TTC549 (cell line): ENCODE measurements around the gene ANKRD13B.

ENCODE experiments used
- FAIRE-seq: peaks from 2 replicates; lab custom pipeline; 2012; peaks lifted over from hg19 to GRCh38; lab: Jason Lieb, UNC

The ANKRD13B gene

GRCh38 chr17:29569245-29569950 is 23.5 kb upstream of the ANKRD13B start:
- FAIRE-seq = no peak

DNA sequence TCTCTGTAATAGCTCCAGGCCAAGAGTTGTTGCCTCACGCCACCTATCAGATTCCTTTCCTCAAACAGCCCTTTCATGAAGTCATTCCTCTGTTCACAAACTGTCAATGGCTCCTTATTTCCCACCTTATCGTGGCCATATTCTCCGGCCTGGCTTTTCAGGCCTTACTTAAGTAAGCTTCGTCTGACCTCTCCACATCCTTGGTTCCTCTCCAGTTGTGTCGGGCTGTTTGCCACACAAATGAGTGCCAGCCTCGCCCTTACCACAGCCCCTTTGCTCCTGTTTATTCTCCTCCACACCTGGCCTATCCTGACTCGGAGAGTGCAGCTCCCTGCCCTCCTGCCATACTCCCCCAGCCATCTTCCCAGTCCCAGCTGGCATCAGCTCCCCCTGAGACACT is 22.4 kb upstream of the ANKRD13B start:
- FAIRE-seq = no peak

- no peak for FAIRE-seq
Observed at GRCh38 chr17:29571486-29571882, 21.4 kb upstream of the ANKRD13B start.

DNA sequence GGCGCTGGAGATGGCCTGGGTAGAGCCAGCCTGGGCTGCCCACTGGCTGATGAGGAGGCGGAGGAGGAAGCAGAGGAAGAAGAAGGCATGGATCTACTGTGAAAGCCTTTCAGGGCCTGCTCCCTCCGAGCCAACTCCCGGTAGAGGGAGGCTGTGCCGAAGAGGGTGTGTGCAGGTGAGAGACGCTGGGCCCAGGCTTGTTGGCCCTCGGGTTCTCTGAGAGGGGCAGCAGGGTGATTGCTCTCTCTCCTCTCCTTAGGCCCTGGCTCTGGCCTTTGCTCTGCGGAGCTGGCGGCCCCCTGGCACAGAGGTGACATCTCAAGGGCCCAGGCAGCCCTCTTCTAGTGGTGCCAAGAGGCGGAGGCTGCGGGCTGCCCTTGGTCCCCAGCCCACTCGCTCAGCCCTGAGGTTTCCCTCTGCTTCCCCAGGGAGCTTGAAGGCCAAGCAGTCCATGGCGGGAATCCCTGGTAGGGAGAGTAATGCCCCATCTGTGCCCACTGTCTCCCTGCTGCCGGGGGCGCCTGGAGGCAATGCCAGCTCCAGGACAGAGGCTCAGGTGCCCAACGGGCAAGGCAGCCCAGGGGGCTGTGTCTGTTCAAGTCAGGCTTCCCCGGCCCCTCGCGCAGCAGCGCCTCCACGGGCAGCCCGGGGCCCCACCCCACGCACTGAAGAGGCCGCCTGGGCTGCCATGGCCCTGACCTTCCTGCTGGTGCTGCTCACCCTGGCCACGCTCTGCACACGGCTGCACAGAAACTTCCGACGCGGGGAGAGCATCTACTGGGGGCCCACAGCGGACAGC is 20.9 kb upstream of the ANKRD13B start:
- FAIRE-seq = no peak

DNA sequence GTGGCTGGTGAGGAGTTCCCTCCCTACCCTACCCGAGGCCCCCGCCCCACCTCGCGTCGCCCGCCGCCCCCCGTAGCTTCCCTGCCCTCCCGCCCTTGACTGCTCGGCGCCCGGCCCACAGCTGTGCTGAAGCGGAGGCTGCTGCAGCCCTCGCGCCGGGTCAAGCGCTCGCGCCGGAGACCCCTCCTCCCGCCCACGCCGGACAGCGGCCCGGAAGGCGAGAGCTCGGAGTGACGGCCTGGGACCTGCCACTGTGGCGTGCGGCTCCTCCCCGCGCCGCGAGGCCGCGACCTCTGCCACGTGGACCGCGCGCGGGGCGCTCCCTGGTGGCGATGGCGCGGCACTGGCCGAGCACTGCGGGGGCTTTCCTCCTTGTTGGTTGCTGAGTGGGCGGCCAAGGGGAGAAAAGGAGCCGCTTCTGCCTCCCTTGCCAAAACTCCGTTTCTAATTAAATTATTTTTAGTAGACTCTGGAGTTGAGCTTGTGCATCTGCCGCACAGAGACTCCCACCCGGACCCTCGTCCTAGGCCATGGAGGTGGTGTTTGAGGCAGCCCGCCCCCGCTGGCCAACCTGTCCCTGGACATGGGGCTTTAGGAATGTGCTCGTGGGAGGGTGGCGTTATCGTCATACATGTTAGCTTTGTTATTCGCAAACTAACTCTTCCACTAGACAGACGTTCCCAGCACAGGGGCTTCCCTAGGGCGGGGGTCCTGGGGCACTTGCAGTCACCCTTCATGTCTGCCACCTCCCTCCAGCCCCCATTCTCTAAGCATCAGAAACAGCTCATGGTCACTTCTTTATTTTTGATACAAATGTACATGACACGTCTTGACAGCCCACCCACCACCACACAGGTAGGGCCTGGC is 20.0 kb upstream of the ANKRD13B start:
- no peak for FAIRE-seq

- no peak for FAIRE-seq
Observed at GRCh38 chr17:29573558-29573869, 19.4 kb upstream of the ANKRD13B start.

DNA sequence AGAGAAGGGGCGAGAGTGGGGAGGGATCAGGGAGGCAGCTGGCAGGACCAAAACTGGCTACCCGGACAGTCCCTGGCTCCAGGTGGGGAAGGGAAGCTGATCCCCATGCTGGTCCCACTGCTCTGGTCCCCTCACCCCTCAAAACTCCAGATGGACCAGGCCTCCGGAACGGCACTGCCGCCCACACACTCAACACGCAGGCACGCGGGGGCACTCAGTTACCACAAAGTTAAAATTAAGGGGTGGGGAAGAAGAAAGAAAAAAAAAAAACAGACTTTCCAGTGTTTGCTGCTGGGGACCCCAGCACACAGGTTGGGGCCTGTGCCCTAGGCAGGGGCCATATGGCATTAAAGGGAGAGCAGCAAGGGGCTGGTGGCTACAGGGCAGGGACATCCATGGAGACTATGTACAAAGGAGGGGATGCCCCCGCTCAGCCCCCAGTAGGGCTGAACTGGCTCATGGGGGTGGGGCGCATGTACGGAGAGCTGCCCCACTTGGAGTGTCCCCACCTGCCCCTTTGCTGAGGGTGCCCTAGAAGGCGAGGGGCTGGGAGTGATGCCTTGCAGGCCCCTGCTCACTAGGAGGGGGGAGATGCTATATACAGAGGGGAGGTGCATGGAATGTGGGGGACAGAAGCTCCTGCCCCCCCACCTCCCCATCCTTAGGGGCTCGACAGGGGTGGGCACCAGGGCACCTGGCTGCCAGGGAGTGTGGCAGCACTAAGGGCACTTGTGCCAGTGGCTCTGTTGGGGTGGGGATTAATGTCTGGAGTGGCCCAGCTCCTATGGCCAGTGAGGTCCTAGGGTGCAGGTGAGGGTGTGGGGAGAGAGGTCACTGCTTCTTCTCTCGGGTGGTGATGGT is 18.8 kb upstream of the ANKRD13B start:
- FAIRE-seq = no peak

- FAIRE-seq = no peak
Observed at GRCh38 chr17:29574732-29575510, 18.0 kb upstream of the ANKRD13B start.

- FAIRE-seq = no peak
Observed at GRCh38 chr17:29575511-29576213, 17.3 kb upstream of the ANKRD13B start.

DNA sequence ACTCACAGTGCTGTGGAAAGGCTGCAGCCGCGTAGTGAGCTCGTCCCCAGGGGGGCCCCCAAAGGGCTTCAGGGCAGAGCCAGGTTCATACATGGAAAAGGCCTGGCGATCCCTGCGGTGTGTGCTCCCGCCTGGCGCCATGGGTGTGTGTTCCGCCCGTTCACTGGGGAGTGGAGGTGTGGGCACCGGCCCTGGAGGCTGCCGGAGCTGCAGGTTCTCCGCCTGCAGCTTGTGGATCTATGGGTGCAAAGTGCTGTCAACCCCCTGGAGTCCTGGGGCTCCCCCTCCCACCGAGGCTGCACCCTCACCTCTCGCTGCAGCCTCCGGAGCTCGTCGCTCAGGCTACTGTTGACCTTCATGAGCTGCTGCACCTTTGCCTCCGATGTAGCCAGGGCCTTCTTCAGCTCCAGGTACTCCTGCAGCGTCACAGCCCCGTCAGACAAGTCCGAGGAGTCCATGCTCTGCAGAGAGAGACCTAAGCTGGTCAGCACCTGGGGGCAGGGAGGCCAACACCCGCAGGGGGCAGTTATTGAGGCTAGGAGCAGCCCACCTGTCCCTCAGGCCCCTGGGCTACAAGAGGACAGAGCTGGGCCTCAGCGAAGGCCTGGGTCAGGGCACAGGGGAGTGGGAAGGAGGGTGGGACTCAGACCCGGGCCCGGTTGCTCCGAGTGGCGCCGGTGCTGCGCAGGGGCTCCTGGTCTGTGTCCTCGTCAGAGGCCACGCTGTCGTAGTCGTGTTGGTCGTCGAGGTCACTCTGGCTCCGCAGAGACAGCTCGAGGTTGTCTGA is 16.5 kb upstream of the ANKRD13B start:
- FAIRE-seq = no peak

- FAIRE-seq = no peak
Observed at GRCh38 chr17:29577001-29577370, 15.9 kb upstream of the ANKRD13B start.

GRCh38 chr17:29577385-29578211 is 15.3 kb upstream of the ANKRD13B start:
- FAIRE-seq = no peak

DNA sequence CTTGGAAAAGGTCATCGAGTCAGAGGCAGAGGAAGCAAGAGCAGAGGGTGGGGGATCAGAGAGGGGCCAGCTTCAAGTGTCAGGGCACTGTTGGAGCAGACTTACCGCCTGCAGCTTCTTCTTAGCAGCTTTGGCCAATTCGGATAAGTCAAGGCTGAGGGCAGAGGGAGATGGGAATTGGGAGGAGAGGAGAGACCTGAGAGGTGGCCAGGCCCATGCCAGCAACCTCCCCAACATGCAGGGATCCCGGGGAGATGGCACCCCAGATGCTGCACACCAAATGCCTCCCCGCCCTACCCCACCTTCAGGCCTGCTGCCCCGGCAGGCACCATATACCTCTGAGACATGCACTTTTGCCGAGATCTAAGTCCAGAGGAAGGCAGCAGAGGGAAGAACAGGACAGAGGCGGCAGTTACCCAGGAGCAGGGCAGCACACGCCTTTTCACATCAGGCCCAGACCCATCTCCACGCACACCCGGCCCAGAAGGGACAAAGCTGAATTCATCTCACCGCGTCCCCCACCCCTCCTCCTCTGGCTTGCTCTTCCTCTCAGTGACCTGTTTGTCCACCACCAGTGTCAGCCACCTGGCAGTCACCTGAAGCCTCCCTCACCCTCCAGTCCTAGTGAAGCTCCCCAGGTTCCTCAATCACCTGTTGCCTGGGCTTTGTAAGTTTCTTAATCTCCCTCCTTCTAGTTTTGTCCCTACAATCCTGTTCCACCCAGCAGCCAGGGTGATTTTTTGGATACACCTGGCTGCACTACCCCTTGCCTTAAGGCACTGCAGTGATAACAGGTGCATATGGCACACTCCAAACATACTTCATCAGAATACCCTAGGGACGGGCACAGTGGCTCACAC is 14.1 kb upstream of the ANKRD13B start:
- no peak for FAIRE-seq

GRCh38 chr17:29579866-29580771 is 12.8 kb upstream of the ANKRD13B start:
- no peak for FAIRE-seq

- FAIRE-seq = no peak
Observed at GRCh38 chr17:29581583-29582253, 11.2 kb upstream of the ANKRD13B start.

DNA sequence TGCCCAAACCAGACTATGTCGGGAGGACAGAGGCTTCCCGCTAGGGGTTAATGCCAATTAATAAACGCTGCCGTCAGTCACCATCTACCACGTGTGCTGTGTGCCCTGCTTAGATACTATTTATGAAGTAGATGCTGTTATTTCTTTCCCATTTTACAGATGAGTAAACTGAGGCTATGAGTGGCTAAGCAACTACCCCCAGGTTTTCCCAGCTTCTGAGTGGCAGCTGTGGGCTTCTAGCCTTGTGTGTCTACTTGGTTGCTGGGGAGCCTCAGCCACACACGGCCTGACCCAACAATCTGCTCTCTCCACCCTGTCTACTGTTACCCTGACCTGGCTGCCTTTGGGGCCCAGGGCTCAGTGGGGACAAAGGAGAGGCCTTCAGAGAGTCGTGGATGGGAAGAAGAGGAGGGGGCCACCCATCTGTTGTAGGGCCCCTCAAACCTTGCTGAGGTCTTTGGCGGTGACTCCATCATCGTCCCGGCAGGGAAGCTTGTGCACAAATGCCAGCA is 10.6 kb upstream of the ANKRD13B start:
- no peak for FAIRE-seq
